Raji (cell line): Measurements from ENCODE around the gene MTHFD1L.

Source experiments
- POLR2A ChIP-seq: IDR thresholded peaks from 2 replicates; pipeline ENCODE4 v1.6.1; 2011; ENCODE audit warnings: low read depth, low read length, control low read depth; ENCODE audit not compliant: insufficient read depth

Gene MTHFD1L

GRCh38 chr6:151023342-151023741 is 157.8 kb downstream of the MTHFD1L start:
- TF ChIP-seq POLR2A, result no peak

GRCh38 chr6:151024597-151024996 is 159.1 kb downstream of the MTHFD1L start:
- TF ChIP-seq POLR2A, result no peak

- no peak for TF ChIP-seq POLR2A
These were observed 159.6 kb downstream of the MTHFD1L start for GRCh38 chr6:151025076-151025475.

DNA sequence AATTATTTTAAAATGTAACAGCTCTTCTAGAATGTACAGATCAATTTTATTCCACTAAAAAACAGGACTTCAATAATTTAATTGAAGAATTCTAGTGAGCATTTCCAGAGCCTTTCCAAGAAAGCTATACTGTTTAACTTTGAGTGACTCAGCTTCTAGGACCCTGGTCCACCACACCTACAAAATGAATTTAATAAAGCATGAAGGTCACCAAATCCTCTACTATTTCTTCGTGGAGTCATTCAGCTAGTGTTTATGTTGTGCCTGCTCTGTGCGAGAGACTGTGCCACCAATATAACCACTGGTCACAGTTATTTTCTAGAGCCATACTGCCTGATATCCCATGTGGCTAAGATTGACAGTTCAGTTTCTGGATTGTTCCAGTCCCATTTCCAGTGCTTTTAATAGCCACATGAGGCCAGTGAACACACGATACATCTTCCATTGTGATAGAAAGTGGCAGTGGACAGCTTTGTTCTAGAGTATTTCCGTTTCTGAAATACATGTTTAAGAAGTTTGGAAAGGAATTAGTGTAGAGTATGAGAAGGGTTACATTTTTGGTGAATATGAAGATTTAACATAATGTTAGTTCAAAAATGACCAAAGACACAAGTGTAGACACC is 160.7 kb downstream of the MTHFD1L start:
- TF ChIP-seq POLR2A, result no peak

GRCh38 chr6:151027295-151027747 is 161.8 kb downstream of the MTHFD1L start:
- TF ChIP-seq POLR2A, result no peak

GRCh38 chr6:151027936-151028838 is 162.7 kb downstream of the MTHFD1L start:
- no peak for TF ChIP-seq POLR2A

- no peak for TF ChIP-seq POLR2A
These were observed 164.5 kb downstream of the MTHFD1L start for GRCh38 chr6:151029970-151030369.

- TF ChIP-seq POLR2A, result no peak
These were observed 166.5 kb downstream of the MTHFD1L start for GRCh38 chr6:151032034-151032433.

GRCh38 chr6:151034825-151035781 is 169.6 kb downstream of the MTHFD1L start:
- TF ChIP-seq POLR2A, result no peak

GRCh38 chr6:151036869-151037680 is 171.6 kb downstream of the MTHFD1L start:
- no peak for TF ChIP-seq POLR2A

DNA sequence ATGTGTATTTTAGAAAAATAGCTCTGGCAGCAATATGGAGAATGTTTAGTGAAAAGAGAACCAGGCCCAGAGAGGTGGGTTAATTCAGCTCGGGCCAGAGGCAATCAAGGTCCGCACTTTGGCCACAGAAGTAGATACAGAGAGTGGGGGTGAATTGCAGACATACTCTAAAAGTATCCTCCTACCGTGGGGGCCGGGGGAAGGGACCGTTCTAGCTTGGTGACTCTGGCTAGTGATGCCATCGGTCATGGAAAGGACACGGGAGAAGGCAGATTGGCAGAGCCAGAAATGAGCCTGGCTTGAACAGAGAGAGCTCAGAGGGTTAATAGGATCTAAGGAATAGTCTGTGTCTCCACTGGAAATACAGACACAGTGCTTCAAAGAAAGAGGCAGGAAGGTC is 173.1 kb downstream of the MTHFD1L start:
- no peak for TF ChIP-seq POLR2A

DNA sequence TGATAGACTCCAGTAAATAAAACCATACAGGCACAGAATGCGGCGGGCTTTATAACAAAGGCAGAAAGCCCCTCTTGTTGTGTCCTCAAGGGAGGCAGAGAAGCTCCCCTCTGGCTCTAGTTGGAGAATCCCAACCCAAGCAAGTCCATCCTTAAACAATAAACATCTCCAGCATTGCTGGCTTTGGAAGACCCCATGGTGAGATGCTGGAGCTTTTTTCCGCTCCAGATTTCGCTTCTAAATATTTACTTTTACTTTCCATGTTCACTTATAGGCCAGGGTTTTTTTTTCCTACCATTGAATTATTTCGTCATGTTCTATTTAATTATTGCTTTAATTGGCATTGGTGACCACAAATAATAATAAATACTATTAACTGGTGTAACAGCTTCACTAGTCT is 176.2 kb downstream of the MTHFD1L start:
- TF ChIP-seq POLR2A, result no peak

DNA sequence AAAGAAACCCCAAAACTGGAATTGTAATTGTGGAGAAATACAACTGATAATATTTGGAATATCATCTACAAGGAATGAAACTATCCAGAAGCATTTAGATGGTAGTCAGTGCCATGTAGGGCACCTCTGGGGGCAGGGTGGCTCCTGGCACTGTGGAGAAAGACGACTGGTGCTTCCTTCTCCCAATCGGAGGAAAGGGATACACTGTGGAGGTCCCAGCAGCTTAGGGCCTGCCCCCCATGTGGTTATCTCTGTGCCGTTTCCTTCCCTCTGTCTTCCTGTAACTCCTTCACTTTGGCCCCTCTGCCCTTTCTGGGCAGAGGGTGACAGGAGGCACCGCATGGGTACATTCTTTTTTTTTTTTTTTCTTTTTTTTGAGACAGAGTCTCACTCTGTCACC is 178.4 kb downstream of the MTHFD1L start:
- no peak for TF ChIP-seq POLR2A
